PFSK-1 (cell line): ENCODE measurements around the gene PRSS3.

Experiments
- FOXP2 ChIP-seq: optimal IDR thresholded peaks from 2 replicates; pipeline ENCODE3; 2011; ENCODE audit warnings: borderline replicate concordance, control low read depth, inconsistent platforms; ENCODE audit not compliant: insufficient read depth; ENCODE audit errors: extremely low read length, extremely low read depth
- POLR2AphosphoS5 ChIP-seq: IDR thresholded peaks from 2 replicates; pipeline ENCODE4 v1.6.1; 2012; ENCODE audit warnings: low read depth, mild to moderate bottlenecking, control low read depth, low read length, moderate library complexity
- REST ChIP-seq, 2 experiments: IDR thresholded peaks; 2 replicates each; pipeline versions ENCODE4 v1.6.1 to v1.8.0; 2011 to 2012; ENCODE audit warnings: low read depth in 2 of 2, low read length in 2 of 2, control low read depth in 1 of 2, inconsistent platforms in 1 of 2, mild to moderate bottlenecking in 1 of 2, moderate library complexity in 1 of 2; ENCODE audit not compliant: insufficient read depth in 1 of 2
- SIN3A ChIP-seq: IDR thresholded peaks from 2 replicates; pipeline ENCODE4 v1.6.1; 2012; ENCODE audit warnings: mild to moderate bottlenecking, low read length, moderate library complexity, borderline replicate concordance; ENCODE audit not compliant: insufficient read depth
- TAF1 ChIP-seq: IDR thresholded peaks from 2 replicates; pipeline ENCODE4 v1.6.1; 2012; ENCODE audit warnings: low read length, control low read depth, borderline replicate concordance; ENCODE audit not compliant: insufficient read depth

PRSS3 gene

GRCh38 chr9:33787839-33788238, 7.5 kb upstream of the PRSS3 start:
- no peak for TF ChIP-seq TAF1
- no peak for TF ChIP-seq SIN3A
- TF ChIP-seq REST (IDR thresholded peaks at IDR 0.05; ENCODE audit: insufficient read depth in 1 of 2, low read depth in 2 of 2, low read length in 2 of 2), result no peak
- TF ChIP-seq POLR2AphosphoS5, result no peak
- no peak for TF ChIP-seq FOXP2

- TF ChIP-seq SIN3A, result no peak
These were observed 4.2 kb upstream of the PRSS3 start for GRCh38 chr9:33791117-33791516.

- no peak for TF ChIP-seq TAF1
- TF ChIP-seq FOXP2, result no peak
- TF ChIP-seq SIN3A, result no peak
- TF ChIP-seq REST (IDR thresholded peaks at IDR 0.05; ENCODE audit: insufficient read depth in 1 of 2, low read depth in 2 of 2, low read length in 2 of 2), result no peak
- TF ChIP-seq POLR2AphosphoS5, result no peak
These were observed 801 bp upstream of the PRSS3 start for GRCh38 chr9:33794560-33794959.

- TF ChIP-seq FOXP2 (no peak), REST (IDR thresholded peaks at IDR 0.05; ENCODE audit: insufficient read depth in 1 of 2, low read depth in 2 of 2, low read length in 2 of 2) (no peak), TAF1 (no peak), SIN3A (no peak), POLR2AphosphoS5 (no peak)
These were observed 458 bp downstream of the PRSS3 start for GRCh38 chr9:33795819-33796218.

- no peak for TF ChIP-seq REST (IDR thresholded peaks at IDR 0.05; ENCODE audit: insufficient read depth in 1 of 2, low read depth in 2 of 2, low read length in 2 of 2)
- TF ChIP-seq POLR2AphosphoS5, result no peak
- no peak for TF ChIP-seq FOXP2
- no peak for TF ChIP-seq SIN3A
- TF ChIP-seq TAF1, result no peak
These were observed 2.5 kb downstream of the PRSS3 start for GRCh38 chr9:33797837-33798236.

- TF ChIP-seq FOXP2, result no peak
- TF ChIP-seq TAF1, result no peak
- no peak for TF ChIP-seq POLR2AphosphoS5
- TF ChIP-seq REST (IDR thresholded peaks at IDR 0.05; ENCODE audit: insufficient read depth in 1 of 2, low read depth in 2 of 2, low read length in 2 of 2), result no peak
- TF ChIP-seq SIN3A, result no peak
These were observed 3.2 kb downstream of the PRSS3 start for GRCh38 chr9:33798545-33798944.
